ENCODE results near the gene CDC5L.
A peak's percentile ranks its signal among the peaks of the same experiment; 100 is the strongest.
"Not testable (repeated sequence)": the region's sequence is repeated elsewhere in the genome, so short reads cannot be mapped to it uniquely, and the experiment has no call there.

Gene CDC5L

GRCh38 chr6:44415873-44416502 is 28.5 kb downstream of the CDC5L start:
- DNase-seq = no peak

- no peak for DNase-seq
These were observed 35.0 kb downstream of the CDC5L start for GRCh38 chr6:44422531-44422930.

- no peak for DNase-seq
These were observed 35.8 kb downstream of the CDC5L start for GRCh38 chr6:44423306-44423705.

- DNase-seq = no peak
These were observed 38.4 kb downstream of the CDC5L start for GRCh38 chr6:44425951-44426350.

GRCh38 chr6:44428682-44429081 is 41.2 kb downstream of the CDC5L start:
- no peak for DNase-seq

GRCh38 chr6:44430326-44430725 is 42.8 kb downstream of the CDC5L start:
- DNase-seq = no peak

- DNase-seq = peak in 1 of 2 donors; percentile 23
These were observed 43.7 kb downstream of the CDC5L start for GRCh38 chr6:44431118-44431725.

GRCh38 chr6:44432227-44432626 is 44.7 kb downstream of the CDC5L start:
- DNase-seq = no peak

- DNase-seq = no peak
These were observed 45.2 kb downstream of the CDC5L start for GRCh38 chr6:44432726-44433125.

GRCh38 chr6:44435500-44435899 is 48.0 kb downstream of the CDC5L start:
- DNase-seq = no peak

- no peak for DNase-seq
These were observed 51.3 kb downstream of the CDC5L start for GRCh38 chr6:44438827-44439226.

- no peak for DNase-seq
These were observed 52.0 kb downstream of the CDC5L start for GRCh38 chr6:44439270-44440045.

GRCh38 chr6:44441091-44441855 is 53.8 kb downstream of the CDC5L start:
- no peak for DNase-seq

- DNase-seq = no peak
These were observed 54.7 kb downstream of the CDC5L start for GRCh38 chr6:44442236-44442635.

GRCh38 chr6:44442833-44443444 is 55.4 kb downstream of the CDC5L start:
- DNase-seq = no peak

- DNase-seq = no peak
These were observed 57.3 kb downstream of the CDC5L start for GRCh38 chr6:44444853-44445252.

- DNase-seq = no peak
These were observed 59.3 kb downstream of the CDC5L start for GRCh38 chr6:44446626-44447300.

- not testable (repeated sequence) for DNase-seq
These were observed 61.7 kb downstream of the CDC5L start for GRCh38 chr6:44449181-44449580.

GRCh38 chr6:44451803-44452695 is 64.5 kb downstream of the CDC5L start:
- no peak for DNase-seq

GRCh38 chr6:44452725-44453124 is 65.2 kb downstream of the CDC5L start:
- no peak for DNase-seq

GRCh38 chr6:44453146-44453545 is 65.6 kb downstream of the CDC5L start:
- DNase-seq = no peak
